ENCODE results near the gene NES. TPM values are rescaled to one million over a fixed set of nuclear protein-coding genes. Genes with fewer than 3 reads are reported as not detected.

The NES gene
- total RNA-seq, 2 donors from 2014 or later, result 5.3 to 8.1 TPM

DNA sequence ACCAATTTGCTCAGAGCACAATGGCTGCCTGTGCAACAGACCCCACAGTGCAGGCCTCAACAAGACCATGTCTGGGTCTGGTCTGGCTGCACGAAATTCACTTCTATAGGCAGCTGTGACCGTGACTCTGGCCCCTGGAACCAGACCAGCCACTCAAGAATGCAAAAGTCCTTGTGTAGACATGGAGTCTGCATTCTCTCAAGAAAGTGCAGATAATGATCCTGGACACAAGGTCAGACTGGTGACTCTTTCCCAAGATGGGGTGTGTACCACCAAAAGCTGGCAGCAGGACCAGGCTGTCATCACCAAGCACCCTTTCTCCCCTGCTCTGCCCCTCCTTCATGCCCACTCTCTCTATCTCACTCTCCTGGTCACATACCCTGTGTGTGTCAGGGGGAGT, 43.9 kb upstream of the NES start:
- peaks cover 10% of the 10 kb centered on the region for H3K36me3 ChIP-seq

DNA sequence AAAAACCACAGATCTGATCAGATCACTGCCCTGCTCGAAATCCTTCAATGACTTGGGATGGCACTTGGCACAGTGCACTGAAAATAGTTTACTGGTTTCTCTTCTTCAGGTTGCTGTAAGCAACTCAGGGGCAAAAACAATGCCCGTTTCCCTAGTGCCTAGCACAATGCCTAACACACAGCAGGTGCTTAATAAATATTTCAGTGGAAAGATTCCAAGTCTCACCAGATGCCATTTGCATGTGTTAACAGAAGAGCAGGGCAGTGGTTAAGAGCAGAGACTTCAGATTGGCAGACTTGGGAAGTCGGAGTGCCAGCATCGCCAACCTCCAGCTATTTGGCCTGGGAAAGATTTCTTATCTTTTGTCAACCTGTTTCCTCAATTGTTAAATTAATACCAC, 40.1 kb upstream of the NES start:
- TF ChIP-seq, protein P1, sequence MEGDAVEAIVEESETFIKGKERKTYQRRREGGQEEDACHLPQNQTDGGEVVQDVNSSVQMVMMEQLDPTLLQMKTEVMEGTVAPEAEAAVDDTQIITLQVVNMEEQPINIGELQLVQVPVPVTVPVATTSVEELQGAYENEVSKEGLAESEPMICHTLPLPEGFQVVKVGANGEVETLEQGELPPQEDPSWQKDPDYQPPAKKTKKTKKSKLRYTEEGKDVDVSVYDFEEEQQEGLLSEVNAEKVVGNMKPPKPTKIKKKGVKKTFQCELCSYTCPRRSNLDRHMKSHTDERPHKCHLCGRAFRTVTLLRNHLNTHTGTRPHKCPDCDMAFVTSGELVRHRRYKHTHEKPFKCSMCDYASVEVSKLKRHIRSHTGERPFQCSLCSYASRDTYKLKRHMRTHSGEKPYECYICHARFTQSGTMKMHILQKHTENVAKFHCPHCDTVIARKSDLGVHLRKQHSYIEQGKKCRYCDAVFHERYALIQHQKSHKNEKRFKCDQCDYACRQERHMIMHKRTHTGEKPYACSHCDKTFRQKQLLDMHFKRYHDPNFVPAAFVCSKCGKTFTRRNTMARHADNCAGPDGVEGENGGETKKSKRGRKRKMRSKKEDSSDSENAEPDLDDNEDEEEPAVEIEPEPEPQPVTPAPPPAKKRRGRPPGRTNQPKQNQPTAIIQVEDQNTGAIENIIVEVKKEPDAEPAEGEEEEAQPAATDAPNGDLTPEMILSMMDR (IDR thresholded peaks at IDR 0.05), result no peak
- intact Hi-C loops (cut with DNase I), result loop anchor here (10.0 kb wide), 1 partner anchor 157 kb away; no protein-coding TSS in a partner anchor
- H3K27me3 ChIP-seq, result no peaks in the 10 kb centered on the region
- DNase-seq, result no peak
- H3K9ac ChIP-seq (ENCODE audit: low read depth in 2 of 2, low read length in 2 of 2), result no peak overlapping the region
- no peak overlapping the region for H3K27ac ChIP-seq
- H3K9me3 ChIP-seq, result no peaks in the 10 kb centered on the region
- no peak overlapping the region for H3K4me3 ChIP-seq
- H3K4me1 ChIP-seq, result no peaks in the 10 kb centered on the region
- H3K36me3 ChIP-seq, result no peaks in the 10 kb centered on the region

More for the DNA sequence above, 43.9 kb upstream of the NES start:
- H3K9me3 ChIP-seq, result no peaks in the 10 kb centered on the region
- H3K4me1 ChIP-seq, result peaks cover 11% of the 10 kb centered on the region
- H3K9ac ChIP-seq (ENCODE audit: low read depth in 2 of 2, low read length in 2 of 2), result no peak overlapping the region
- TF ChIP-seq, protein P1 (IDR thresholded peaks at IDR 0.05), result no peak
- intact Hi-C loops (cut with DNase I), result no loop called here
- no peaks in the 10 kb centered on the region for H3K27me3 ChIP-seq
- no peak overlapping the region for H3K27ac ChIP-seq
- H3K4me3 ChIP-seq, result no peak overlapping the region
- no peak for DNase-seq

DNA sequence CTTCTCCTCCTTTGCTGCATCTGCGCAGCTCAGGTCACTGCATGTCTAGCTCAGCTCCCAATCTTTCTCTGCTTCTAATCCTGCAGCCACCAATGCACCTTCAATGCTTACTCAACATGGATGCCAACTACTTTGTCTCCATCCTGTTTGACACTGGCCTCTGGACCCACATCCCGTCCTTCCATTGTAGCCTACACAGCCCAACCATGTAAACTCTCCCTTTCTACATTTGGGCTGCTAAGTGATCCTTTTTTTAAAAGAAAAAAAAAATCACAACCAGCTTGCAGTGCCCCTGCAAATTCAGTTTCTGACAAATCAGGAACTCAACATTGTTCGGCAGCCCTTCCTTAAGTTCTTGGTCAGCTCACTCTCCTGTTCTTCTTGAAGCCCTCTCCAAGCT, 37.6 kb upstream of the NES start:
- Histone ChIP-seq H3K4me3 (no peak overlapping the region), H3K27me3 (no peaks in the 10 kb centered on the region), H3K27ac (no peak overlapping the region), H3K9me3 (no peaks in the 10 kb centered on the region), H3K9ac (ENCODE audit: low read depth in 2 of 2, low read length in 2 of 2) (no peak overlapping the region), H3K4me1 (no peaks in the 10 kb centered on the region), H3K36me3 (no peaks in the 10 kb centered on the region)
- TF ChIP-seq, protein P1 (IDR thresholded peaks at IDR 0.05), result no peak
- intact Hi-C loops (cut with DNase I), result loop anchor here (10.0 kb wide), 1 partner anchor 160 kb away; no protein-coding TSS in a partner anchor
- DNase-seq, result no peak

DNA sequence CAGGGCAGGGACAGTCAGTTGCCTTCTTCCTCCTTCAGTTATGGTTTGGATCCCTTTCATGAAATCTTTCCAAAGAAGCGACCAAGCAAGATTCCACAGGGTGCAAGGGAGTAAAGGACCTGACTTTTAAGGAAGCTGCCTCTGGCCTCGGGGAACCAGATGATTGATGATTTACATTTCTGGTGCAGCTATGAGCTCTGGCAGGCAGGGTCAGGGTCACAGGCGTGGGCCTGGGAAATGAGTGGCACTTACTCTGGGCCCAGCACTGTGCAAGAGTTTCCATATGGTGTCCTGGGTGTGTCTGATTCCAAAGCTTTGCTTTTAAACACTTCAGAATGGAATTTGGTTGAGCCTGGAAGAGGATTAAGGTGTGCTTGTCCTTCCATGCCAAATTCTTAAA, 35.4 kb upstream of the NES start:
- Histone ChIP-seq H3K4me3 (no peak overlapping the region), H3K36me3 (no peaks in the 10 kb centered on the region), H3K27me3 (no peaks in the 10 kb centered on the region), H3K27ac (no peak overlapping the region), H3K9me3 (no peaks in the 10 kb centered on the region), H3K9ac (ENCODE audit: low read depth in 2 of 2, low read length in 2 of 2) (no peak overlapping the region), H3K4me1 (no peaks in the 10 kb centered on the region)
- intact Hi-C loops (cut with DNase I), result loop anchor here (10.0 kb wide), 1 partner anchor 162 kb away; no protein-coding TSS in a partner anchor
- TF ChIP-seq, protein P1 (IDR thresholded peaks at IDR 0.05), result no peak
- no peak for DNase-seq

DNA sequence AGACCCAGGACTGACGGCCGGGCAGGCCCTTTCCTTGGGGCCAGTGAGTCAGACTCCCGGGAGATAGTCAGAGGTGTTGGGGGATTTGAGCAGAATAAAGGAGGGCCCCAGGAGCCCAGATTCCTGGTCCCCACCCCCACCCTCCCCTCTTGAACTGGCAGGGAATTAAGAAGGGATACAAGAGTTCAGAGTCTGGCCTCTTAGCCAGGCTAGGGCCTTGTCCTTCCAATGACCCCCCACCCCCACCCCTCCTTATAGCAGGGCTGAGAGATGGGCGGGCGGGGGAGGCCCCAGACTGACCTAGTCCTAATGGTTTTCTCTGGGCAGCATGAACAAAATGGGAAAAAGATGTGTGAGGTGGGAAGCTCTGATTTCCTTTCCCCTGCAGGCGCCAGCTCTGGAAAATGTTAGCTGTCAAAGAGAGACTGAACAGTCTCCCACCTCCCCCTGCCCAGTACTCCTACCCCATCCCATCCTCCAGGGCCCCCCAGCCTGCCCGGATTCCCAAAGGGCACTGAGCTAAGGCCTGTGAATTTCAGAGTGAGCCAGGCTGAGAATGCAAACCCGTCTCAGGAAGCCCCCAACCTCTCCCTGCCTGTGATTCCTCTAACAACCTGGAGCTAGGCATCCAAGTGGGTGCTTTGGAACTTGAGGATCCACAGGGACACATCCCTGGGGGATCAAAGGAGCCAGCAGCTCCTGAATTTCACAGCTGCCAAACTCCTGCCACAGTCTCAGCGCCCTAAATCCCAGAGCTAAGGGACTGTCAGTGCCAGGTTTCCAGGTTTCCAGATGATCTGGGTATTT, 34.0 kb upstream of the NES start:
- Histone ChIP-seq H3K27me3 (no peaks in the 10 kb centered on the region), H3K4me3 (no peak overlapping the region), H3K9me3 (no peaks in the 10 kb centered on the region), H3K4me1 (no peaks in the 10 kb centered on the region), H3K36me3 (no peaks in the 10 kb centered on the region), H3K9ac (ENCODE audit: low read depth in 2 of 2, low read length in 2 of 2) (no peak overlapping the region), H3K27ac (no peak overlapping the region)
- no peak for DNase-seq
- intact Hi-C loops (cut with DNase I), result loop anchor here (10.0 kb wide), 1 partner anchor 164 kb away; no protein-coding TSS in a partner anchor
- TF ChIP-seq, protein P1 (IDR thresholded peaks at IDR 0.05), result no peak
